ENCODE measurements around the gene SPATA9.

Gene SPATA9

GRCh38 chr5:95671826-95672225 lies 11.0 kb downstream of the SPATA9 start:
- no peak for ATAC-seq
- TF ChIP-seq POU6F1 (CRISPR knock-in tag; IDR thresholded peaks at IDR 0.05; ENCODE audit: borderline replicate concordance, low read depth) (no peak), ZFP30 (CRISPR knock-in tag; IDR thresholded peaks at IDR 0.05) (no peak), ISL1 (CRISPR knock-in tag; IDR thresholded peaks at IDR 0.05) (no peak), TOX (CRISPR knock-in tag; IDR thresholded peaks at IDR 0.05; ENCODE audit: borderline replicate concordance) (no peak), ESRRG (CRISPR knock-in tag; IDR thresholded peaks at IDR 0.05) (no peak)

- peak; percentile 17; the same call in 1 of the 3 replicates for ATAC-seq
- TF ChIP-seq OSR1 (CRISPR knock-in tag; IDR thresholded peaks at IDR 0.05) = no peak
- no peak for TF ChIP-seq ARNTL (CRISPR knock-in tag; IDR thresholded peaks at IDR 0.05; ENCODE audit: borderline replicate concordance, low read depth)
- TF ChIP-seq ESRRG (CRISPR knock-in tag; IDR thresholded peaks at IDR 0.05) = no peak
- TF ChIP-seq ZFP30 (CRISPR knock-in tag; IDR thresholded peaks at IDR 0.05) = no peak
- no peak for TF ChIP-seq BACH2 (CRISPR knock-in tag; IDR thresholded peaks at IDR 0.05; ENCODE audit: borderline replicate concordance)
- no peak for TF ChIP-seq ZC3H10 (CRISPR knock-in tag; IDR thresholded peaks at IDR 0.05)
- no peak for TF ChIP-seq SNAI2 (CRISPR knock-in tag; IDR thresholded peaks at IDR 0.05)
Observed at GRCh38 chr5:95670568-95670967, 12.2 kb downstream of the SPATA9 start.

GRCh38 chr5:95669985-95670384 lies 12.8 kb downstream of the SPATA9 start:
- ATAC-seq = peak; percentile 5; the same call in 1 of the 3 replicates
- TF ChIP-seq TOX (CRISPR knock-in tag; IDR thresholded peaks at IDR 0.05; ENCODE audit: borderline replicate concordance) (no peak), ZFP3 (CRISPR knock-in tag; IDR thresholded peaks at IDR 0.05) (no peak), ZFP30 (CRISPR knock-in tag; IDR thresholded peaks at IDR 0.05) (no peak), CSRNP3 (CRISPR knock-in tag; IDR thresholded peaks at IDR 0.05) (no peak), PPARA (CRISPR knock-in tag; IDR thresholded peaks at IDR 0.05; ENCODE audit: borderline replicate concordance) (no peak), TCF4 (CRISPR knock-in tag; IDR thresholded peaks at IDR 0.05; ENCODE audit: borderline replicate concordance) (no peak), OSR1 (CRISPR knock-in tag; IDR thresholded peaks at IDR 0.05) (no peak), POU6F1 (CRISPR knock-in tag; IDR thresholded peaks at IDR 0.05; ENCODE audit: borderline replicate concordance, low read depth) (no peak), SNAI2 (CRISPR knock-in tag; IDR thresholded peaks at IDR 0.05) (no peak), ARNTL (CRISPR knock-in tag; IDR thresholded peaks at IDR 0.05; ENCODE audit: borderline replicate concordance, low read depth) (no peak), ISL1 (CRISPR knock-in tag; IDR thresholded peaks at IDR 0.05) (no peak), ZC3H10 (CRISPR knock-in tag; IDR thresholded peaks at IDR 0.05) (no peak), TSHZ2 (CRISPR knock-in tag; IDR thresholded peaks at IDR 0.05) (no peak)

- TF ChIP-seq CREB5 (CRISPR knock-in tag; IDR thresholded peaks at IDR 0.05; ENCODE audit: low read depth) (peak; percentile 52; the same call in 1 of the 2 replicates), ISL1 (CRISPR knock-in tag; IDR thresholded peaks at IDR 0.05) (peak; percentile 36), POU6F1 (CRISPR knock-in tag; IDR thresholded peaks at IDR 0.05; ENCODE audit: borderline replicate concordance, low read depth) (no peak), TSHZ2 (CRISPR knock-in tag; IDR thresholded peaks at IDR 0.05) (no peak)
- peak; percentile 94 for ATAC-seq
Observed at GRCh38 chr5:95669540-95669939, 13.3 kb downstream of the SPATA9 start.

Data from SK-N-SH treated with all-trans-retinoic acid at 6 μM for 48 hours (cell line).